NCI-H1436 treated with DMSO at 0.1 percent for 48 hours (cell line): ENCODE data around the gene RHBDF1.

Experiments
- DNase-seq: peaks from one replicate; lab custom pipeline; 2025; lab: John Stamatoyannopoulos, UW

The RHBDF1 gene

GRCh38 chr16:74747-75334 is 2.4 kb upstream of the RHBDF1 start:
- no peak for DNase-seq

DNA sequence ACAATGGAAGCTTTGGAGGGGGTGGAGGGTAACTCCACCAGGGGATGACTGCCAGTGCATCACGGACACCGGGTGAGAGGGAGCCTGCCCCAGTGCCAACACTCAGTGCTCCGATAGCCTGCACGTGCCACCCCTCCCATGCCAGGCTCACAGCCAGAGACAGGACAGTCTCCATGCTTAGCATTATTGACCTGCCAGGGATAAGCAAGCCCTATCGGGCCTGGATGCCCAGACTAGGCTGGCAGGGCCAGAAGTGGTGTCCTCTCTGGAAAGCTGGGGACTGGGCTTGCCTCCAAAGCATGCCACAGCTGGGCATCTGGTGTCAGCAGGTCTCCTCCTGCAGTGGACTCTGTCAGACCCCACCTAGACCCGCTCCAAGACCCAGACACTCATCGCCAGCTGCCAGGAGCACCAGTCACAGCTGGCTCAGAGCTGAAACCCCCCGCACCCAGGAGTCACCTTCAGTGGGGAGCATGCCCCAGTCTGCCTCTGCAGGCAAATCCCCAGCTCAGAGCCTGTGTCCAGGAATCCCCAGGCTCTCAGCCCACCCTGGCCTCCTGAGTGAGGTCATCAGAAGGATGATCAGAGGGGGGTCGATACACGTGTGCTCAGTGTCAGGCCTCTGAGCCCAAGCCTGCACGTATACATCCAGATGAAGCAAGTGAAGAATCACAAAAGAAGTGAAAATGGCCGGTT is 1.8 kb upstream of the RHBDF1 start:
- DNase-seq: no peak

DNA sequence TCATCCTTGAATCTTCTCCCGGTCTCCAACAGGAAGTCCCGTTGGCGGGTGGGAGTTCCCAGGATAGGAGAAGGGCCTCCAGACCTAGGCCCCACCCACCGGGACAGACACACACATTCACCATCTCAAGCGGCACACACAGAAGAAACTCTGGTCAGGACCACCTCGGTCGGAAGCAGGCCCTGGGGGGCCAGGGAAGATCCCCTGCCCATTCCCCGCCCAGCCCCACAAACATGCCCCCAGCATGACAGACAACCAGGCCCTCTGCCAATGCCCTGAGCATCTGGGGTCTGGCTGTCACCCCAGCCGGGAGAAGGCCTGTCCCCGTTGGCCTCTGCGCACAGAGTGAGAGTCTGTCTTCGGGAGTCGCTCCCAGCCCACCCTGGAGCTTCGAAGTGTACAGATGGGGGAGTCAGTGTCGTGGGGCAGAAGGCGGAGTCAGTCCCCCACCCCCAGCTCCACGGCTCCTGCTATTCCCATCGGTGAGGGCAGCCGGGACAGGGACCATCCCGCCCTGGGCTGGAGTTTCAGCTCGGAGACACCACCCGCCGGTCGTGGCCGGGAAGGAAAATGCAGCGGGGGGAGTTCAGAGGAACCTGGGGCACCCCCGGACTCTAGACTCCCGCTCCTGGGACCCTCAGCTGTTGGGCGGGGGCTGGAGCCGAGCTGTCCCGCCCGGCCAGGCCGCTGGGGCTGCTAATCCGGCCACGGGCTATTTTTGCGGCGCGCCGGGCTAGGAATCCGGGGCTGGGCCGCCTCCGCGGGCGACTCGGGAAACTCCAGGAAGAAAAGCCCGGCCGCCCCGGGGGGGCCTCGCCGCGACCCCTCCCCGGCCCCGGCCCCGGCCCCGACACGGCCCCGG is 660 bp downstream of the RHBDF1 start:
- DNase-seq: no peak

- DNase-seq: no peak
Measured at GRCh38 chr16:71210-71539, 1.3 kb downstream of the RHBDF1 start.

DNA sequence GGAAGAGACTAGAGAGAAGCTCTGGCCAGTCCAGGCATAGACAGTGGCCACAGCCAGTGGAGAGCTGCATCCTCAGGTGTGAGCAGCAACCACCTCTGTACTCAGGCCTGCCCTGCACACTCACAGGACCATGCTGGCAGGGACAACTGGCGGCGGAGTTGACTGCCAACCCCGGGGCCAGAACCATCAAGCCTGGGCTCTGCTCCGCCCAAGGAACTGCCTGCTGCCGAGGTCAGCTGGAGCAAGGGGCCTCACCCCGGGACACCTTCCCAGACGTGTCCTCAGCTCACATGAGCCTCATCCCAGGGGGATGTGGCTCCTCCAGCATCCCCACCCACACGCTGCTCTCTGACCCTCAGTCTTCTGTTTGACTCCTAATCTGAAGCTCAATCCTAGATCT is 3.2 kb downstream of the RHBDF1 start:
- DNase-seq: no peak

DNA sequence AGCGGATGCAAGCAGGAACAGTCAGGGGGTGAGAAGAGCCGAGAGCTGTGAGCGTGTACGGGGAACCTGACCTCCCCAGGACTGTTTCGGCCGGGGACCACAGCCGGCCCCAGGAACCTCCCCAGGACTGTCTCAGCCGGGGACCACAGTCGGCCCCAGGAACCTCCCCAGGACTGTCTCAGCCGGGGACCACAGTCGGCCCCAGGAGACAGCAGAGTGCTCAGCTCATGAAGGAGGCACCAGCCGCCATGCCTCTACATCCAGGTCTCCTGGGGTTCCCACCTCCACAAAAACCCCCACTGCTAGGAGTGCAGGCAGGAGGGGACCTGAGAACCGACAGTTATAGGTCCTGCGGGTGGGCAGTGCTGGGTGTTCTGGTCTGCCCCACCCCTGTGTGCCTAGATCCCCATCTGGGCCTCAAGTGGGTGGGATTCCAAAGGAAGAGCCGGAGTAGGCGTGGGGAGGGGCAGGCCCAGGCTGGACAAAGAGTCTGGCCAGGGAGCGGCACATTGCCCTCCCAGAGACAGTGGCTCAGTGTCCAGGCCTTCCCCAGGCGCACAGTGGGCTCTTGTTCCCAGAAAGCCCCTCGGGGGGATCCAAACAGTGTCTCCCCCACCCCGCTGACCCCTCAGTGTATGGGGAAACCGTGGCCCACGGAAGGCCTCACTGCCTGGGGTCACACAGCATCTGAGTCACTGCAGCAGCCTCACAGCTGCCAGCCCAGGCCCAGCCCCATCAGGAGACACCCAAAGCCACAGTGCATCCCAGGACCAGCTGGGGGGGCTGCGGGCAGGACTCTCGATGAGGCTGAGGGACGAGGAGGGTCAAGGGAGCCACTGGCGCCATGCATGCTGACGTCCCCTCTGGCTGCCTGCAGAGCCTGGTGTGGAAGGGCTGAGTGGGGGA is 4.3 kb downstream of the RHBDF1 start:
- DNase-seq: no peak

GRCh38 chr16:67183-67791 is 5.1 kb downstream of the RHBDF1 start:
- DNase-seq: no peak

DNA sequence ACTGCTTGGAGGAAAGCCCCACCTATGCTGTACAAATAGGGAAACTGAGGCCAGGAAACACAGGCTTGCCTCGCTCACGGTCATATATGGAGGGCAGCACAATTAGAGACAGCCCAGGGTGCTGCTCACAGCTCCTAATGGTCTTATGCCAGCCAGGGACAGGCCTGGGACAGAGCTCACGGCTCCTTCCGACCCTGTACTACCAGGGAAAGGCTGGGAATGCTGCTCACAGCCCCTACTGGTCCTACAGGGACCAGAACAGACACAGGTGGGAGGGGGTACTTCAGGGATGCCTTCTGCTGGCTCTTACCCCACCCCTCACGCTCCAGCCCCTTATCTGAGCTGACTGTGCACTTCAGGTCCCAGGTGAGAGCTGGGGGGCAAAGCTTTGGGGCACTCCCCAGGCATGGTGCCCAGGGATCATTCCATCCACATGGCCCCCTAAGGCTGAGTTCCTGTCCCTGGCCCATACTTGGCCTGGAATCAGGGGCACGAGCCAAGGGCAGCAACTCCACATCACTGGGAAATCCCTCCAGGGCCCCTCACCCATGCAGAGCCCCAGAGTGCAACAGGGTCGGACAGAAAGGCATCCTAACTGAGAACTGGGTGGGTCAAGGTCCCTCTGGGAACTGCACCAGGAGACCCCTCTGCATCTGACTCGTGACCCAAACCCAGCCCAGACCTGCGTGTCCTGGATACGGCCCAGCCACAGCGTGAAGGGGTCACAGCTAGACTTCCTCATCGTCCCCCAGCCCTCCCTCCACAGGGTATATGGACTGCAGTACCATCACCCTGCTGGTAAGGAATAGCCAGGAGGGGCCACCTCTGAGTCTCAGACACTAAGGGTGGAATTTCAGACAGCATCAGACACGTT is 5.9 kb downstream of the RHBDF1 start:
- no peak for DNase-seq

- no peak for DNase-seq
Measured at GRCh38 chr16:65745-66144, 6.7 kb downstream of the RHBDF1 start.

DNA sequence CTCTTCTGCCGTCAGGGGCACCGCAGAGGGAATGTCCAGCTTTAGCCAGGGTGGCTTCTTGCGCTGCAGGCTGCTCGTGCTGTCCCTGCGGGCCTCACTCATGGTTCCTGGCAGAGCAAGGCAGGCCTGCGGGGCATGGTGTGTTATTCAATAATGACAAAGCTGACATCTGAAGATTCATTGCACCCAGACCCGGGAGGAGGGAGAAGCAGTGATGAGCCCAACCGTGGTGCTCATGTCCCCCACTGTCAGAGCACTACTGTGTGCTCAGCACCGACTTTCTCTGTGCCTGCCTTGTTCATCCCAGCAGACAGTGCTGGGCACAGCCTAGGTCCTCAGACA is 7.5 kb downstream of the RHBDF1 start:
- no peak for DNase-seq

- no peak for DNase-seq
Measured at GRCh38 chr16:63998-64913, 8.2 kb downstream of the RHBDF1 start.

- DNase-seq: no peak
Measured at GRCh38 chr16:63466-63865, 9.0 kb downstream of the RHBDF1 start.

DNA sequence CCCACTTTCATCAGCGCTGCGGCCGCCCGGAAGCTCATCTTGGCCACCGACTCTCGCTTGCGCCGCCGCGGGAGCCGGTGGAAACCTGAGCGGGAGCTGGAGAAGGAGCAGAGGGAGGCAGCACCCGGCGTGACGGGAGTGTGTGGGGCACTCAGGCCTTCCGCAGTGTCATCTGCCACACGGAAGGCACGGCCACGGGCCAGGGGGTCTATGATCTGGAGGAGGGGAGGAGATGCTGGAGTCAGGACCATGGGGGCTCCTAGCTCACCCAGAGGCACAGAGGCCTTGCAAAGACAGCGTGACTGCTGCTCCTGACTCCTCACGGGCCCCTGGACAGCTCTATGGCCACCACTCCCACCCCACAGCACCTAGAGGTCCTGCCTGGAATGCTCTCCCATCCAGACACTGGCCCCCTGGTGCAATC is 9.5 kb downstream of the RHBDF1 start:
- DNase-seq: no peak

DNA sequence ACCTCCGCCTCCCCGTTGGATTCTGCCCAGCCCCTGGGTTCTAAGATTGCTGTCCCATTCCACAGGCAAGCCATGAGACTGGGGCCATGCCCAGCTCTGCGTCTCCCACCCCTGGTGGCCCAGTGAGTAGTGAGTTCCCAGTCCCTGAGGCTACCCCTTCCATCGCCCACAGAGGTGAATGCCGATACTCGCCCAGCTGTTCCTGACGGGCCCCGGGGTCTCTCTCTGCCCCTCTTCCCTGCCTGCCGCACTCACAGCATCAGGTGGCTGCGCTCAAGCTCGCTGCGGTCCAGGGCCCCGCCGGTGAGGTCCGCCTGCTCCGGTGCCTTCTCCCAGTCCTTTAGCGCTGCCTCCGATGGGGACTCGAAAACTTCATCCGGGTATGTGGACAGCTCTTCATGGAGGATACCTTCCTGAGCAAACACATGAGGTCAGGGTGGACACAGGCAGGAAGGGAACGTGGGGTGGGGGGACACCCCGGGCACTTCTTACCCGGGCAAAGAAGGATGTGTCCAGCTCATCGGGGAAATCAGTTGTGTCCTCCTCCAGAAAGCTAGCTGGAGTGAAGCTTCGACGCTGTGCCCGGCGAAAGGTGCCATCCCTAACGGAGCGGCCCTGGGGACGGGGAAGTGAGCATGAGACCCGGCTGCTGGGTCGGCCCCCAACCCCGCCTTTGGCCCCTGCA is 10.0 kb downstream of the RHBDF1 start:
- no peak for DNase-seq

DNA sequence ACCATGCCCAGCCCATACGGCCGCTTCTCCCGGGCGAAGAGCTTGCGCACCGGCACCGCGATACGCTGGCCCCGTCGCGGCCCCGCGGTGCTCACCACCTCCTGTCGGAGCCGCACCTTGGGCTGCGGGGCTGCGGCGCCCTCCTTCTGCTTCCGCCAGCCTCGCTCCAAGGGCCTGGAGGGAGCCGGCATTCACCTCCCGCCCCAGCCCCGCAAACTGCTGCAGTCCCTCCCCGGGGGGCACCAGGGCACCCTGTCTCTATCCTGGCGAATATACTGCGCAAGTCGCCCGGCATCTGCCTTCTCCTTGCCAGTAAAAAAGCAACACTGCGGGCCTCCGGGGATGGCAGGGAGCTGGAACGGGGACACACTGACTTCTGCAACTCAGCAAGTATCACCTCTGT is 10.6 kb downstream of the RHBDF1 start:
- DNase-seq: no peak

DNA sequence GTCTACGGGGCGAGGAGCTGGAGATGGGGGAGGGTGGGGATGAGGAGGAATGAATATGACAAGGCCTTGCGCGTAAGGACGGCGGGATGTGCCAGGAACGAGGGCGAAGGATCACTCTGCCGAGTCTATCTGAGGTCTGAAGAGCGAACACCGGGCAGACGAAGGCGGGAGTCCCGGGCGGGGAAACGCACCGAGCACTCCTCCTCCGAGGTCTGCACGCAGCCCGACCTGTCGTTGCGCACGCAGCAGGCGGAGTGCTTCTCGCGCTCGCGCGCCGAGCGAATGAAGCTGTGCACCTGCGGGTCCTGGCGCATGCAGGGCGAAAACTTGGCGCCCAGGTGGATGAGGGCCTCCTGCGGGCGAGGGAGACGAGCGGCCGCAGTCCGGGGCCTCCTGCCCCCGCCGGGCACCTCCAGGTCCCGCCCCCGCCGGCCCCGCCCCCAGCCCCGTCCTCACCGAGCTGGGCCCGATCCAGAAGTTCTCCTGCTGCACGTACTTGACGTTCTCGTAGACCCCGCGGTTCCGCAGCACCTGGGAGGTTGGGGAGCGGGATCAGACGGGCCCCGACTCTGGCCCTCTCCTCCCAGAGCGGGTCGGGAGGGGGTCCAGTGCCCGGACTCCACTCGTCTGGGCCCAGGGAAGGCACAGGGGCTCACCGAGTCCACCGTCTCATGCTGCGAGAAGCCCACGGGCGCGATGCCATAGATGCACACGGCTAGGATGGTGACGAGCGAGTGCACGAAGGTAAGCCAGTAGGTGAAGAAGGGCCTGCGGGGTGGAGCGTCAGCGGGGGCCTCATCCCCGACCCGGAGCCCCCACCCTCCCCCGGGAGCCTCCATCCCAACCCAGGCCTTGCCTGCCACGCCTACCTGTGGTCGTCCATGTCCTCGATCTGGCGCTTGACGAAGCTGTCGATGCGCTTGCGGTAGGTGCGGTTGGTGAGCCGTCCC is 11.2 kb downstream of the RHBDF1 start:
- no peak for DNase-seq

DNA sequence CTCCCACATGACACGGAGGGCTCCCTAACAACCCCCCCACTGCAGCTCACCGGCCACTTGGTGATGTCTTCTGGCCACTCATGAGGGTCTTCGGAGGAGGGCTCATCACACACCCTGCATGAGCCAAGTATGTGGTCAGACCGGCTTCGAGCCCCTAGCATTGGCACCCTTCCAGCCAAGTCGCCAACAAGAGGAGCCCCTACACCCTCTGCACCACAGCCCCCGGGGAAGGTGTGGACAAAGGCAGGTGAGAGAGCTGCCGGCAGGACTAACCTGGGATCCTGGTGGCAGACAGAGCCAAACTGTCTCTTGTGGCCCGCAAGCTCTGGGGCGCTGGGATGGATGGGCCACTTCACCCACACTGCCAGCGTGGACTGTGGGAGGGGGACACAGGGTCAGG is 12.3 kb downstream of the RHBDF1 start:
- no peak for DNase-seq

GRCh38 chr16:59440-60059 is 12.9 kb downstream of the RHBDF1 start:
- DNase-seq: no peak
